ENCODE data around the gene BTBD2.
"Not testable (repeated sequence)": the region's sequence is repeated elsewhere in the genome, so short reads cannot be mapped to it uniquely, and the experiment has no call there.

BTBD2 gene

DNA sequence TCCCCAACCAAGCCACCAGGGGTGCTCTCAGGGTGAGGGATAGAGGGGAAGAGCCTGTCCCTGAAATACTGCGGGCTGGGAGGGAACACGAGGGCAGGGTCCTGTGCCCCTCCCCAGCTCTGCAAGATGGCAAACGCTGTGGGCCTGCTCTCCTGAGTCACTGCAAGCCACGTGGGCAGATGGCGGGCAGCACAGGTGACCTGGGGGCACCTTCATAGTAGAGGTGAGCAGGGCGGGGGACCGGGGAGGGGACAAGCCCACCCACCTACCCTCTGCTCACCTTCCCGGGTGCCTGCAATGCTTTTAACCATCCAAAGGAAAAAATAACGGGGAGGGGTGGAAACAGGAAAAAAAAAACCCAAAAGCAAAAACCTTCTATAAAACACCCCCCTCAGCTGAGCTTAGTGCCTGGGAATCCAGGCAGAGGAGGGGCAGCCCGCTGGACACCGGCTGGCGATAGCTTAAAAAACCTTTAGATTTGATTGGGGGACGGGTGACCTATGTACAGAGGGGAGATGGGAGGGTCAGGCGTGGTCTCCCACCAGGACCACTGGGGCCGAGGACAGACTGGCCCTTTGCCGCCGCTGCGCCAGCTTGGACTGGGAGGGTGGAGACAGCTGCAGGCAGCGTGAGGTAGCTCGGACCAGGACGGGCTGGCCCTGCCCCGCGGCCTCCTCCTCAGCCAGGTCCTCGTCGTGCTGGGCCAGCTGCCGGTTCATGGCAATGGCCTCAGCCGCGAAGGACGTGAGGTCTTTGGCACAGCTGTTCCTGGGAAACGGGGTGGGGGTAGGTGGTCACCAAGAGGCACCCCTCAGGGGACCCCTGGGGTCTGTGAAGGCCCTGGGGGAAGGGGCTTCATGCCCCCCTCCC, 23.8 kb upstream of the BTBD2 start:
- DNase-seq: no peak

DNA sequence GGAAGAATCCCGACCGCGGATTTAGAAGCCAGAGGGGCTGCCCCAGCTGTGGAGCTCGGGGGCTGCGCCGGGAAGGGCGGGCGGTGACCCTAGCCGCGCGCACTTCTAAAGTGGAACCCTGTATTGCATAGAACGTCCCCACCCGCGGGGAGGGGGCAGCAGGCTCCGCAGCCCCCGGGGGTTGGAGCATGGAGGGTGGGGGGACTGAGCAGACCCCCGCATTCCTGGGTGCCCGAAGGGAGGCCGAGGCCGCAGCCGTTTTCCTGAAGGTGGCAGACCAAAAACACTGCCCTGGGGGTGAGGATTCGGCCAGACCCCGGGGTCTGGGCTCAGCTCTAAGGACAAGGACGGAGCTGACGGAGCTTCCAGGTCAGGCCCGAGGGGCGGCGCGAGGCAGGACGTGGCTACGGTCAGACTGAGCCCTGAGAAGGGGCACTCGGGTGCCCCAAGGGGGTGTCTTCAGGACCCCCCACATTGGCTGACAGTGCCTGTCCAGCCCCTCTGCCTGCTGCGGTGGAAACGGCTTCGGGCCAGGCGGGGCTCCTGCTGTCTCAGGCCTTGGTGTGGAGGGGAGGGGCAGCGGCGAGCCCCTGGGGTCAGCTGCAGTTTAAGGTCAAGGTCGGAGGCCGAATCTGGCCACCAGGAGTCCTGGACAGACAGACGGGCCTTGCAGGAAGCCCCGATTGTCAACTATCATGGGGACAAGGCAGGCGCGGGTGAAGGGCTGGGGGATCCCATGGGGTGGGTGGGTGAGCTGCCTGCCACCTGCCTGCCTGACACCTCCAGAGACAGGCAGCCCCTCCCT, 23.0 kb upstream of the BTBD2 start:
- DNase-seq: no peak

DNA sequence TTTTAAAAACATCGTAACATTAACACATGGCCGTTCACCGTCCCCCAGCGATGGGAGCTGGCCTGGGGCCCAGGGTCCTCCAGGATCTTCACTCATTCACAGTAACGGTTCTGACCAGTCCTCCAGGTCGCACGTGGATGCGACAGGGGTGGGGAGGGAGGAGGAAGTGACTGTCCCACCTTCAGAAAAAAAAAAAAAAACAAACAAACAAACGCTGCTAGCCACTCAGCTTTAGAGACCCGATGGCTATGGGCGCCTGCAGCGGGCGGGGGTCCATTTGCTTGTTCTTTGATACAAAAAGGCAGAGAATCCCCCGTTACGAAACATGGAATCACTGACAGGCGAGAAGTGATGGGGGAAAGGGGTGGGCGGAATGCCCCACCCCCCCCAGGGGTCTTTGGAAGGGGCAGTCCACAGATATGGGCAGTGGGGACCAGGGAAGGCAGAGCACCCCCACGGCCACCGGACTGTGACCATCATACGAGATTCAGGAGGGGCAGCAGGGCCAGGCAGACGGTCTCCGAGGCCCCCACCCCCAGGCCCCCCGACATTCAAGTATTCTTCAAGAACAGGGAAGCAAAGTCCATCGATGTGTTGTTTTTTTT, 22.2 kb upstream of the BTBD2 start:
- no peak for DNase-seq

DNA sequence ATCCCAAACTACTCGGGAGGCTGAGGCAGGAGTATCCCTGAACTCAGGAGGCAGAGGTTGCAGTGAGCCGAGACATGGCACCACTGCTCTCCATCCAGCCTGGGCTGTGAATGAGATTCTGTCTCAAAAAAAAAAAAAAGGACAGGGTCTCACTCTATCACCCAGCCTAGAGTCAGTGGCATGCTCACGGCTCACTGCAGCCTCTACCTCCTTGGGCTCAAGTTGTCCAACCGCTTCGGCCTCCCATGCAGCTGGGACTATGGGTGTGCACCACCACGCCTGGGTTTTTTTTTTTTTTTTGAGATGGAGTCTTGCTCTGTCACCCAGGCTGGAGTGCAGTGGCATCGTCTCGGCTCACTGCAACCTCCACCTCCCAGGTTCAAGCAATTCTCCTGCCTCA, 20.9 kb upstream of the BTBD2 start:
- no peak for DNase-seq

DNA sequence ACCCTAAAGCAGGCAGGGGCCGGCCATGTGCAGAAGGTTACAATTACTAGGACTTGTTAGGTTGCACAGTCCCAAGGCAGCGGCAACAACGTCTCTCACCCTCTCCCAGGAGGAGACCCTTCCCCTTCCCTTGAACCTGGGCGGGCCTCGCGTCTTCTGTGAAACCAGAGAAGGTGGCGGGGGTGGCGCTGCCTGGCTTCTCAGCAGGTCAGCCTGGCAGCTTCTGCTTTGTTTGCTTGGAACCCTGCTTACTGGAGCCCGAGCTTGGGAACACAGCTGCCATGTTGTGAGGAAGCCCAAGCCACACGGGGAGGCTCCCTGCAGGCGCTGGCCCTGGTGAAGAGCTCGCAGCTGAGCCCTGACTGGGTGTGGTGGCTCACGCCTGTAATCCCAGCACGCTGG, 20.1 kb upstream of the BTBD2 start:
- no peak for DNase-seq

DNA sequence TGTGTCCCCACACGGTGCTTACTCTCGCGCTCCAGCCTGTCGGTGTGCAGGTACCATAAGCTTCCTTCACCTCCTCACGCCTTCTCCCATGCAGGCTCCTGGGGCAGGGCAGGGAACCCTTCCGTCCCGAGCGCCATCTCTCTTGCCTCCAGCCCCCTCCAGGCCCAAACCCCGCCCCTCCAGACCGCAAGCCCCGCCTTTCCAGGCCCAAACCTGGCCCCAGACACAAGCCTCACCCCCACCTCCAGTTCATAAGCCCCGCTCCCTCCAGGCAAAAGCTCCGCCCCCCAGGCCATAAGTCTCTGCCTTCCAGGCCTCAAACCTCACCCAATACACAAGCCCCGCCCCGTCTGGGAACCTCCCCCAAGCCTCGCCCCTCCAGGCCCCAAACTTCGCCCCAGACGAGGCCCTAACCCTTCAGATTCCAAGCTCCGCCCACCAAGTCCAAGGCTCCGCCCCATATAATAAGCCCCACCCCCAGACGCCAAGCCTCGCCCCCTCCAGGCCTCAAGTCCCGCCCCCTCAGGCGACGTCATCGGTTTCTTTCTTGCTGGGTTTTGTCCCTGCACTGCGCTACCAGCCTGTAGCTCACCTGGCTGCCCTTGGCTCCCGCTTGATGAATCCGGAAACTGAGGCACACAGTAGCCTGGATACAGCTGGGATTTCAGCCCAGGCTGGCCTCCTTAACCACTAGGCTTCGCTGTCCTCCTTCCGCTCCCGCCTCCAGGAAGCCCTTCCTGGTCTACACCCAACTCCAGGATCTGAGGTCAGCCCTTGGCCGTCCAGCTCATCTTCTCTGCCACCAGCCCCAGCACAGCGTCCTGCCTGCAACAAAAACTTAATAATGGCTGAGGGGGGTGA, 19.4 kb upstream of the BTBD2 start:
- DNase-seq: peak; percentile 22

DNA sequence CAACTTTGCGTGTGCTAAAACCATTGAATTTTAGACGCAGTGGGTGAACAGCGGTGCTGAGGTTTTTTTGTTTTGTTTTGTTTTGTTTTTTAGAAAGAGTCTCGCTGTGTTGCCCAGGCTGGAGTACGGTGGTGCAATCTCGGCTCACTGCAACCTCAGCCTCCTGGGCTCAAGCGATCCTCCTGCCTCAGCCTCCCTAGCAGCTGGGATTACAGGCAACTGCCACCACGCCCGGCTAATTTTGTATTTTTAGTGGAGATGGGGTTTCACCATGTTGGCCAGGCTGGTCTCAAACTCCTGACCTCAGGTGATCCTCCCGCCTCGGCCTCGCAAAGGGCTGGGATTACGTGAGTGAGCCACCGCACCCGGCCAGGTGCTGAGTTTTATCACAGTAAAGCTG, 18.7 kb upstream of the BTBD2 start:
- DNase-seq: not testable (repeated sequence)

DNA sequence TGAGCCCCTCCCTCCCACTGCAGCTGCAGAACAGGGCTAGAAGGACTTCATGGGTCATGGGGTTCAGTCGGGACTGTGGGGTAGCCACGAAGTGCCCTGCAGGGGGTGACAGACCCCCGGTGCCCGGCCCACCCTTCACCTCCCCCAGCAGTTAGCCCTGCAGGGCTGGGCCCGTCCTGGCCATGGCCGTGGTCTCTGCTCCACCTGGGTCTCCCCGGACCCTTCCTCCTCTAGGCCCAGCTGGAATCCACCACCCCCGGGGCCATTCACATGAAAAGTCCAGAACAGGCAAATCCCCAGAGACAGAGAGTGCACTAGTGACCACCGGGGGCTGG, 18.3 kb upstream of the BTBD2 start:
- no peak for DNase-seq

DNA sequence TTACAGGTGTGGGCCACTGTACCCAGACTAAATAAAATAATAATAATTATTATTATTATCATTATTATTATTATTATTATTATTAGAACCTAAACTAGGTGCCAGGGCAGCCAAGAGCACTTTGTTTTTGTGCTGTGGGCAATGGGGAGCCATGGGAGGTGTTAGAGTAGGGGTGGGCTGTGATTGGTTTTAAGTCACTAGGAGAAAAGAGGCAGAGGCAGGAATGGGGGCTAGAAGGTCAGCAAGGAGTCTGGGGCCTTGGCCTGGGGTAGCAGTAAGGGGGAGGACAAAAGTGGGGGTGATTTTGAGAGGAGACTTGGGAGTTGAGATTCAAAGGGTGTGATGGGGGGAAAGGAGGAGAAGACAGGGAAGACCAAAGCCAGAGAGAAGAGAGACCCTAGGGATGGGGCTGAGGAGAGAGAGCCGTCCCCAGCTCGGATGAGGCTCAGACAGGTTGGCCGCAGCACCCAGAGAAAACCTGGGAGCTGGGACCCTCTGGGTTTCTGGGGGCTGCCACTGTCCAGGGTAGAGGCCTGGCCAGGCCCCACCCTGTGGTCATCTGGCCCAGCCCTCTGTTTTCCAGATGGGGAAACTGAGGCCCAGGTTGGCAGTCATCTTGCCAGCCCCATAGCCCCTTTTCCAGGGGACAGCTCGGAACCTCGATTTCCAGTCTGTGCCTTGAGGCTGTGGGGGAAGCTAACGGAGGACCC, 17.8 kb upstream of the BTBD2 start:
- DNase-seq: no peak

DNA sequence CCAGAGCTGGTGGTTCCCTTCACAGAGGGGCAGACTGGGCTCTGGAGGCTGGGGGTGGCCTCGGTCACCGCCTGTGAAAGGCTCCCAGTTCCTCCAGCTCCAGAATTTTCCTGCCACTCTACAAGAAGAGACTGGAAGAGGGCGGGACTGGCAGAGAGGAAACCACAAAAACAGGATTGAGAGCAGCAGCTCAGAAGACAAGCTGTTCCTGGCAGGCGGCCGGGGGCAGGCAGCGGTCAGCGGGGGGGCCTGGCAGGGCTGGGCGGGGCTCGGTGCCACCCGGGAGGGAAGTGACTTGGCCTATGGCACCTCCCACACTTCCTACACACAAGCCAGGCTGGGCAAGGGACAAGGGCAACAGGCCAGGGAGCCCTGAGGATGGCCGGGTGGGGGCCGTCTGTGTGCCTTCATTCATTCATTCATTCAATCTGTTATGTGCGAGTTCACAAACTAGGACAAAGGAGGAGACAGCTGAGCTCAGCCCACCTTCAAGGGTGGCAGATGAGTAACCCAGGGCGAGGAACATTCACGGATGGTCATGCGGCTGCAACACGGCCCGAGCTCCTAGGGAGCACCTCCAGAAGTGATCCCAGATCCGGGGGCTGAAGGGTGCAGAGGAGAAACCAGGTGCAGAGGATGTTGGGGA, 16.9 kb upstream of the BTBD2 start:
- peak; percentile 43 for DNase-seq

DNA sequence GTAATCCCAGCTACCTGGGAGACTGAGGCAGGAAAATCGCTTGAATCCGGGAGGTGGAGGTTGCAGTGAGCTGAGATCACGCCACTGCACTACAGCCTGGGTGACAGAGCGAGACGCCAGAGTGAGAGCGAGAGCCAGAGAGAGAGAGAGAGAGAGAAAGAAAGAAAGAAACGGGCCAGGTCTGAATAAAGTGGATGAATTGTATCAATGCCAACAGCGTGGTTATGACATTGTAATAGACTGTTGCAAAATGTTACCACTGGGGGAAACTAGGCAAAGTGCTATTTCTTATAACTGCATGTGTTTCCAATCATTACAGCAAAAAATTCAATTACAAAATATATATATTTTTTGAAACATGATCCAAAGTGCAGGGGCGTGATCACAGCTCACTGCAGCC, 11.8 kb upstream of the BTBD2 start:
- no peak for DNase-seq

DNA sequence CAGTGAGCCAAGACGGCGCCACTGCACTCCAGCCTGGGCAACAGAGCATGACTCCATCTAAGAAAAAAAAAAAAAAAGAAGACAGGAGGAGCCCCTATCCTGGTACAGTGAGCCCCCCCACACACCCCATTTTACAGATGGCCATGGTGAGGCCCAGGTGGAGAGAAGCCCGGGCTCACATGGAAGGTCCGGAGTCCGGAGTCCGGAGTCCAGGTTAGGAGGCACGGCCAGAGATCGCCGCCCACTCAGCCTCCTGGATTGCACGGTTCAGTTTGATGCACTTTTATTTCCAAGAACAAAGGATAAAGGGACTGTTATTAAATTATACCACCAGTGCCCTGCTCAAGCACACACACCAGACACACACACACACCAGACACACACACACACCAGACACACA, 11.3 kb upstream of the BTBD2 start:
- DNase-seq: no peak

DNA sequence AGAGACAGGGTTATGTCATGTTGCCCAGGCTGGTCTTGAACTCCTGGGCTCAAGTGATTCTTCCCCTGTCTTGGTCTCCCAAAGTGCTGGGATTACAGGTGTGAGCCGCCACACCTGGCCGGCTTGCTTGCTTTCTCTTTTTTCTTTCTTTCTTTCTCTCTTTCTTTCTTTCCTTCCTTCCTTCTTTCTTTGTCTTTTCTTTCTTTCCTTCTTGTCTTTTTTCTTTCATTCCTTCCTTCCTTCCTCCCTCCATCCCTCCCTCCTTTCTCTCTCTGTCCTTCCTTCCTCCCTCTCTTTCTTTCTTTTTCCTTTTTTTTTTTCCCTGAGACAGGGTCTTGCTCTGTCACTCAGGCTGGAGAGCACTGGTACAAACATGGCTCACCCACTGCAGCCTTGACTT, 6.8 kb upstream of the BTBD2 start:
- no peak for DNase-seq

DNA sequence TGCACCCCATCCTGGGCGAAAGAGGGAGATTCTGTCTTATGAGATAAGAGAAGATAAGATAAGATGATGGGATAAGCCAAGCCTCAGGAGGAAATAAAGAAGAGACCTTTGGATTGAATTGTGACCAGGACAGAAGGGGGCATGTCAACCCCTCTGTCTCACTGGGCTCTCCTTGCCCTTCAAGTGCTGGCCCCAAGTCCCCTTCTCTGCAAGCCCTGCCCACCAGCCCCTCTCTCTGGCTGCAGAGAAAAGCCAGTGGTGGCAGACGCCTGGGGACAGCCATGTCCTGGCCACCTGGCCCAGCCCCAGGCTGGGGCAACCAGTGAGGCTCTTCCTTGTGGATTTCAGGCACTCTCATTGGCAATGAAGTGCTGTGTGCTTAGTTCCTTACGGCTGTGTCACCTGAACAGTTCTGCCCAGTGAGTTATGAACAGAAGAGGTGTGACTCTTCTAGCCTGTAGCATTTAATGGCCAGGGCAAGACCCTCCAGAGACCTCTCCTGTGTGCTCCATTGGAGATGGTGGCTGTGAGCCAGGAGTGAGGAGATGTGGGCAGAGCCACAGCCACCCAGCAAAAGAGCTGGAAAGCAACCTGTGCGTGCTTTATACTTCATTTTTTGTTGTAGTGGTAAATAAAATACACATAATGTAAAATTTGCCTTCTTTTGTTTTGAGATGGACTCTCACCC, 6.1 kb upstream of the BTBD2 start:
- DNase-seq: no peak

DNA sequence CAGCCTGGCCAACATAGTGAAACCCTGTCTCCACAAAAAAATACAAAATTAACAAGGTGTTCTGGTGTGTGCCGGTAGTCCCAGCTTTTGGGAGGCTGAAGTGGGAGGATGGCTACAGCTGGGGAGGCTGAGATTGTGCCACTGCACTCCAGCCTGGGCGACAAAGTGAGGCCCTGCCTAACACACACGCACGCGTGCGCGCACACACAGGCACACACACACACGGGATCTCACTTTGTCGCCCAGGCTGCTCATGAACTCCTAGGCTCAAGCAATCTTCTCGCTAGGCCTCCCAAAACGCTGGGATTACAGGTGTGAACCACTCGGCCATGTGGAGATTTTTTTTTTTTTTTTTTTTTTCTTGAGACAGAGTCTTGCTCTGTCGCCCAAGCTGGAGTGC, 3.2 kb upstream of the BTBD2 start:
- DNase-seq: no peak

DNA sequence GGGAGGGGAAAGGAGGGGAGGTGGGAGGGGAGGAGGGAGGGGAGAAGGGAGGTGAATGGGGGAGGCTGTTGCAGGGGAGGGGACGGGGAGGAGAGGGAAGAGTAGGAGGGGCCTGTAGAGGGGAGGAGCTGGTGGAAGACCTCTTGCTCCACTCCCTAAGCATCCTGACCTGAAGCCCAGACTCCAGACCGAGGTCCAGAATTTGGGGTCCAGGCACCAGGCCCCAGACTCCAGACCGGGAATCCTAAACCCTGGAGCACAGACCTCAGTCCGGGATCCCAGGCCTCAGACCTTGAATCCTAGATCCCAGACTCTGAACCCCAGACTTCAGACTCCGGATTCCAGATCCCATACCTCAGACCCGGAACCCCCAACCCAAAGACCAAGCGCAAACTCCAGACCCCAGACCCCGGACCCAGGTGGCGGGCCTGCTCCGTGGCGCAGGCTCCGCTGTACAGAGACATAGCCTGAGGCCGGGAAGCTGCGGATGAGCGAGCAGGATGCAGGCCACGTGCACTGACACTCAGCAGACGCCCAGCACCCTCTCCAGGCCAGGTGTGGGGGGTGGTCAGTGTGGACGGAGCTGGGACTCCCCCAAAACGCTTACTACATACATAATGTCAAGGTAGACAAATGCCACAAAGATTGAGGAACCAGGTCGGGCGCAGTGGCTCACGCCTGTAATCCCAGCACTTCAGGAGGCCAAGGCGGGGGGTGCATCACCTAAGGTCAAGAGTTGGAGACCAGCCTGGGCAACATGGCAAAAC, 710 bp upstream of the BTBD2 start:
- DNase-seq: peak; percentile 85

DNA sequence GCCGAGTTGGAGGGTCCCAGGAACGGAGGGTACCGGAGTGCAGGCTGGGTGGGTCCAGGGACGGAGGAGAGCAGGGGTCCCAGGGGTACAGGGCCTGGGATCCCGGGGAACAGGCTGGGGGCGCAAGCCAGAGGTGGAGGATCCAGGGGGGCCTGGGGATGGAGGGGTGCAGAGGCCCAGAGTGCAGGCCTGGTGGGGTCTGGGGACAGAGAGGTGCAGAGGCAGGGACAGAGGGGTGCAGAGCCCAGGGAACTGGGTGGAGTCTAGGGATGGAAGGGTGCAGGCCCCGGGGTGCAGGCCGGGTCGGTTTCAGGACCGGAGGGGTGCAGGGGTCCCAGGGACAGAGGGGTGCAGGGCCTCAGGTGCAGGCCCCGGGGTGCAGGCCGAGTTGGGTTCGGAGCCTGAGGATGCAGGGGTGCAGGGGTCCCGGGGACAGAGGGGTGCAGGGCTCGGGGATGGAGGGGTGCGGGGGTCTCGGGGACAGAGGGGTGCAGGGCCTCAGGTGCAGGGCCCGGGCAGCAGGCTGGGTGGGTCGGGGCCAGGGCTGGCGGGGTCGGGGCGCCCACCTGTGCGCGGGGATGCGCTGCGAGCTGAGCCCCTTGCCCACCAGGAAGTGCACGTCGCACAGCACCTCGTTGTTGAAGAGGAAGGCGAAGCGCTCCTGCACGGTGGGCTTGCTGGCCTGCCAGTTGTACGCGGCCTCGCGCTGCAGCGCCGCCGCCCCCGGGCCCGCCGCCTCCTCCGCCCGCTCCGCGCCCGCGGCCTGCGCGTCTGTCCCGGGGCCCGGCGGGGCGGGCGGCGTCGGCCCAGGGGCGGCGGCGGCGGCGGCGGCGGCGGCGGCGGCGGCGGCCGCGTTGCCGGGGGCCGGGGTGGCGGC, 545 bp downstream of the BTBD2 start:
- DNase-seq: peak; percentile 19

DNA sequence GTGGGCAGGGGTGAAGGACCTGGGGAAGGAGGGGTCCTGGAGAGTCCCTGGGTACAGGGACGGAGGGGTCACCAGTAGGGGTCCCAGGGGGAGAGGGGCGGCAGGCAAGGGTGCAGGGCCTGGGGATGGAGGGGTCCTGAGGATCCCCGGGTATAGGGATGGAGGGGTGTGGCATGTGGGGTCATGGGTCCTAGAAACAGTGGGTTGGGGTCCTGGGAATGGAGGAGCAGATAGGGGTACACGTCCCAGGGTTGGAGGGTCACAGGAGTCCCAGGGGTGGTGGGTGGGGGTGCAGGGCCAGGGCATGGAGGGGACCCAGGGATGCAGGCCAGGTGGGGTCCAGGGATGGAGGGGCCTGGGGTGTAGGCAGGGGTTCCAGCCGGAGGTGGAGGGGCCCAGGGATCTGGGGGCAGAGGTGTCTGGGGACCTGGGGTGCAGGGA, 1.4 kb downstream of the BTBD2 start:
- no peak for DNase-seq

DNA sequence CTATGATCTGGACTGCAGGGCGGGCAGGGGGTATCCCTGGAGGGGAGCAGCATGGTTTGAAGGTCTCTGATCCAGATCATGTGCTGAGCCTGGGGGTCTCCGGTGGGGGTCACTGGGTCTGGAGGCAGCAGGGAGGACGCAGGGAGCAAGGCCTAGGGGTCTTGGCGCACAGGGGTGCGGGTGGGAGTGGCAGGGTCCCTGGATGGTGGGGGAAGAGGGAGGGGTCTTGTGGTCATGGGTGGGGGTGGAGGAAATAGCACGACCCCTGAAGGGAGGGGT, 1.9 kb downstream of the BTBD2 start:
- DNase-seq: no peak

Data from NCI-H146 (cell line).